IPS-18c (cell line): ENCODE results near the gene ATP7B.
"Not testable (repeated sequence)": the region's sequence is repeated elsewhere in the genome, so short reads cannot be mapped to it uniquely, and the experiment has no call there.

ENCODE experiments used
- H3K4me3 ChIP-seq: 2 replicates; pipeline ENCODE4 v1.7.0; 2013; ENCODE audit warnings: low read depth, mild to moderate bottlenecking, low read length, moderate library complexity; ENCODE audit not compliant: insufficient read depth
- H3K9me3 ChIP-seq: one replicate; pipeline ENCODE4 v1.6.1; 2013; ENCODE audit warnings: mild to moderate bottlenecking, low read length, moderate library complexity; ENCODE audit not compliant: control insufficient read depth, insufficient read depth

The ATP7B gene

DNA sequence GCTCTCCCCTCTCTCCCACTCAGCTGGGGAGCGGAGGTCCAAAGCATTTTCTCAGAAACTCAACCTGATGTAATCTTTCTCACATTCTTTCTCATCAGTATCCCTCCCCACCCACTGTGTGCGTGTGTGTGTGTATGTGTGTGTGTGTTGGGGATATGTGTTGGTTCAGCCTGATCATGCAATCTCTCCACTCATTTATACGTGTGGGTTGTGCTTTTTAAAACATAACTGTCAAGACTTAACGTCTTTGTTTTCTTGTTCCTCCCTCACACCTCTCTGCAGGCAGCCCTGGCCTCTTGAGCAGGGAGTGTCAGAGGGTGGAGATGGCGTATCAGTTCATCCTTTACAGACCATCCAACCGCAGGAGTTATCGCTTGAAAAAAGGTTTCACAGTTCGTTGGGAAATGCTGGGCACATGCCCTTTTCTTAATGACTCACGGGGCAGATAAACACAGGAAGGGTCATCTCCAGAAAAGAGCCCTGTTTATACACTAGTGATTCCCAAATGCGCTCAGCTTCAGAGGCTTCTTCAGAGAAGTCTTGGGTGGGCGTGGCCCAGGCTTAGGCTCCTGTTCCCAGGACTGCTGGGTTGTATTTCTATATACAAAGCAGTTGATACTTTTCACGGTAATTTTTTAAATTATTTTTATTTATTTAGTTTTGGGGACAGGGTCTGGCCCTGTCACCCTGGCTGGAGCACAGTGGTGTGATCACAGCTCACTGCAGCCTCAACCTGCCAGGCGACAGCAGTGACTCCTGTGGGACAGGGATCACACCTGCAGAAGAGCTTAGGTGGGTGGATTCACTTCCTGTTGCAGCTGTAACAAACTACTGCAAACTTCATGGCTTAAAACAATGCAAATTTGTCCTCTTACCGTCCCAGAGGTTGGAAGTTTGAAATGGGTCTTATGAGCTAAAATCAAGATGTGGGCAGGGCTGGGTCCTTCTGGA, 89.2 kb downstream of the ATP7B start:
- Histone ChIP-seq H3K9me3 (no peaks in the 10 kb centered on the region), H3K4me3 (no peak overlapping the region)

DNA sequence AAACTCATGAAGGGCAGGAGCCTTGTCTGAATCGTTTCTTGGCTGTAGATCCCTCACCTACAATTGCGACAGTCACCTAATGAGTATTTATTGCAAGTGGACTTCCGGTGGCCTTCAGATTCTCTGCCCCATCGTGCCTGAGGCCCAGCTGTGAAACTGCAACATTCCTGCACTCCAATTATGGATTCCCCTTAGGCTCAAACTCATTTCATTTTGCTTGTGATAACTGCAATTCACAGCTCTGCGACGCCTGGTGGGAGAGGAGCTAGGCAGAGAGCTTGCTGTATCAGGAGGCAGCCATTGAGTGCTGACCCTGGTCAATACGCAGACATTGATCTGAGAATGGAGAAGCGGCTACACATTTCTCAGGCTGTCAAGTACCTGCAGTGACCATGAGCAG, 90.5 kb downstream of the ATP7B start:
- no peak overlapping the region for H3K4me3 ChIP-seq
- no peaks in the 10 kb centered on the region for H3K9me3 ChIP-seq

DNA sequence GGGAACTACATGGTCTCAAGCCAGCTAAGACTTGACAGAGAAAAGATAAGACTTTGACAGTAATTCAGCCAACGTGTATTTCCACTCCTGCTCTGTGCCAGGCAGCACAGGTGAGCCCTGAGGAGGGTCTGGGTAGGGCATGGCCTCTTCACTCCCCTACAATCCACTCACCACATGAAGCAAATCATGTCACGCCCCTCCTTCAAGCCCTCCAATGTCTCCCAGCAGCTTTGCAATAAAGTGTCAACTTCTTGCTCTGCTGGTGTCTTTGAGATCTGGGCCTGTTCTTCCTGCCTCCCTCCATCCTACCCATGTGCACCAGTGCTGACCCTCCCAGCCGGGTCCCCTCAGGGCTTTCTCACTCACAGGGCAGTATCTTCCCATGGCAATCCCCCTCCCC, 91.0 kb downstream of the ATP7B start:
- Histone ChIP-seq H3K9me3 (no peaks in the 10 kb centered on the region), H3K4me3 (no peak overlapping the region)

DNA sequence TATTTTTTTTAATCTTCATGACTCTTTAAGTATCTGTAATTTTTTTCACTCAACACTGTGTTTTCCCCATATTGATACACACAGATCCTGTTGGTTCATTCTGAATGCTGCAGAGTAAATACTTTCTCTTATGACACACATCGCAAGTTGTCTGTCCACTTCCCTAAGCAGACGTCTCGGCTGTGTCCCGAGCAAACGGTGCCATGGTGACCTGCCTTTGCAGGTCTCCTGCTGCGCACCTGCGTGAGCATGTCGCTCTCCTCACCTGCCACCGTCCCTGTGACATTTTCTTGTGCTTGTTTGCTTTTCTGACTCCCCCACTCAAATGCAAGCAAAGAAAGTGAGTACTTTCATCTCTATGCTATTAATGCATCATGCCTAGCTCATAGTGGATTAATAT, 91.7 kb downstream of the ATP7B start:
- Histone ChIP-seq H3K4me3 (no peak overlapping the region), H3K9me3 (no peaks in the 10 kb centered on the region)

DNA sequence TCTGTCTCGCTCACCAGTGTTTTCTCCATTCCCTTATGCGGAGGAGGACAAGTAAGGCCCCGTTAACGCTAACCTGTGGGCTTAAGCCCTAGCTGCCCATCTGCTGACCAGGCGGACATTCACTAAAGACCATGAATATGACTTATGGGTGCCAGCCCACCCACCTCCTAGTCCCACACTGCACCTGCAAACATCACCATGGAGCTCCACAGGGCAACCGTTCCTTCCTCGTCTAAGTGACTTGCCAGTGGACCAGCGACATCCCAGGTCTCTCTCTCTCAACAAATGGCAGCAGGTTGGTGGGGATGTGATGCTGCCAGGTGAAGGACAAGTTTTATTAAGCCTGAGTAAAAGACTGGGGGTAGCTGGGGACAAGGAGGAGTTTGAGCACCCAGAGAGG, 94.3 kb downstream of the ATP7B start:
- no peaks in the 10 kb centered on the region for H3K9me3 ChIP-seq
- no peak overlapping the region for H3K4me3 ChIP-seq

DNA sequence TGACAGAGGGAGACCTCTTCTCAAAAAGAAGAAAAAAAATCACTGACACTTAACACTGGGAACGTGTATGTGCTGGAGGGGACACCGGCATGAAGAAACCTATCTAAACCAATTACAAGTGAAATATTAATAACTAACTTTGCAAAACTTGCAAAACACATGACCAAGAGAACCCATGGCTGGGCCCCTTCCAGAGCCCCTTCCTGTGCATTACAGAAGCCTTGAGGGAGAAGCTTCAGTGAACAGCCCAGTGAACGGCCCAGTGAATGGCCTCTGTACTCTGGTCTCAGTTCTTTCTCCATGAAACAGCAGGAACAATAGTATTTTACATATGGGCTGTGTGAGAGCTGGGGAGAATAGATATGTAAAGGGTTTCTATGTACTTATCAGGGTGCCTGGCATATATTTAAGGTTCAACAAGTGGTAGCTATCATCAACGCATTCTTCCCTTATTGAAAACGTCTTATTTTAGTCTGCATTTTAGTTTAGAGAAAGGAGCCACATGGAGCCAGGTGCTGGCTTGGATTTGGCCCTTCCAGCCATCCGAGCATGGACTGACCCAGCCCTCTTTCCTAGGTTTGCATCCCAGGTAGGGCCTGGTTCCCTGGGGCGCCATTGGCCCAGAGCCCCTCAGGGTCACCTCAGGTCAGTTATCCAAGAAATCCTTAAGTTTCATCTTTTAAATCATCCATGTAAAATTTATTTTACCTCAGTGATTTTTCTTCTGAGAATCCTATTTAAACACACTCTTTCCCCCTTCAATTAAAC, 95.0 kb downstream of the ATP7B start:
- Histone ChIP-seq H3K9me3 (no peaks in the 10 kb centered on the region), H3K4me3 (no peak overlapping the region)

DNA sequence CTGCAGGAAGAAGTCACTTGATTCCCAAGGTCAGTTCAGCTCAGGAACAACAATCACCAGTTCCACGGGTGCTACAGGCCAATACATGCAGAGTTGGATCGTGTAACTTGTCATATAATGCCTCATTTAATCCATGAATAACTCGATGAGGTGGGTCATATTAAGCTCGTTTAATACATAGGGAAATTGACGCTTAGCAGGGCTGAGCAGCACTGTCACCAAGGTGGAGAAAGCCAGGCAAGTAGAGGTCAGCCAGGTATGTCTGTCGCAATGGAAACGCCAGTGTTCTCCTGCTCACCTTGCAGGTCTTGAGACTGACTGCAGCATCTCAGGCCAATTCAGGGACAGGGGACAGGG, 97.1 kb downstream of the ATP7B start:
- Histone ChIP-seq H3K9me3 (no peaks in the 10 kb centered on the region), H3K4me3 (no peak overlapping the region)

DNA sequence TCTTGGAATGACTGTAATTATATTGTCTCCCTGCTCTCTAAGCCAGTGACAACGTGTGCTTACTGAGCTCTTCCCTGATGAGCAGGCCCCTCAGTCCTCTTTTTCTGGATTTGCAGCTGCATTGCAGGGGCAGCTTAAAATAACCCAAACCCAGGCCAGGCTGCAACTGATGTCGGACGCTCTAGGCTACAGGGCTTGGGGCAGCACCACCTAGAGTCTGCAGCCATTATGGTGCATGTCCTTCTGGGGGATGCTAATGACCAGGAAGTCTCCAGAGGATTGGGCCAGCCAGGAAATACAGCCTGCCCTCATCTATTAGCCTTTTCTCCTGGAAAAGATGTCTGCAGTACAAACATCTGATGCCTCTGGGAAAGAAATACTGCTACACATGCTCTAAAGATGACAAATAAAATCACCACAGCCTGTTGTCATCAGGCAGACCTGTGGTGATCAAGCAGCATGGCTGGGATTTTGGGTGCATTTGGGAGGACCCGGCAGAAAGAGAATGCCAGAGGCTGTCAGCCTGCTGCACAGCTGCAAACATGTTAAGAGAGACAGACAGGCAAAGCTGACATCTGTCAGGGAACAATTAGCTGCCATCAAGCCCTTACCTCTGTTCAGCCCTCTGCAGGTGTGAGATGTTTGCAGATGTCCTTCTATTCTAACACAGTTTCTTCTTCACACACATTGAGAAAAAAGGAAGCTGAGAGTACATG, 97.7 kb downstream of the ATP7B start:
- no peaks in the 10 kb centered on the region for H3K9me3 ChIP-seq
- no peak overlapping the region for H3K4me3 ChIP-seq

DNA sequence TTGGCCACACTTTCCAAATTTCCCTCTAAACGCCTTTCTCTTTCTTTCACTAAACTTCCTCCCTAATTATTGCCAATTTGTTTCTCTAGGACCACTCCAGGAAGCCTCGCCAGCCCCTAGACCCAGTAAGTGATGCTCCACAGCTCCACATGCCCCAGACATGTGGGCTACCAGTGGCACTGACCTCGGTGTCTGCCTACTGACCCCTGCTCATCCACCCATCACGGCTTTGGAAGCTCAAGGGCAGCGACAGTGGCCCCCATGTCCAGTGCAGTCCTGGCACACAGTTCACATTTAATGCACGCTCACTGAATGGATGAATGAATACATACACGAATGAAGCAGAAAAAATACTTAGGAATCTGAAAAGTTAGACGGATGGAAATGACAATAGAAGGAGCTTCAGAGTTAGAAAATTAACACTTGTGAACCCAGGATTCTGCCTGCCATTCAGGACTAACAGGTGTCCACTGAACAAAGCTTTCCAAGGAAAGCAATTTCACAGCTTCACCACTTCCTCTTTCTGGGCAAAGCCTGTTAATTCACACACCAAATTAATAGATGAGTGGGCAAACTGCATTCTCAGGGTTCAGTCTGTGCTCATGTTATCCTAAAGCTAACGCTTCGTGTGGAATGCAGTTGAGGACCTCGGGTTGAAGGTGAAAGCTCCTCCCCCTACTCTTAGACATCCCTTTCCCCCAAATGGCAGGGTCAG, 98.6 kb downstream of the ATP7B start:
- Histone ChIP-seq H3K9me3 (no peaks in the 10 kb centered on the region), H3K4me3 (no peak overlapping the region)

DNA sequence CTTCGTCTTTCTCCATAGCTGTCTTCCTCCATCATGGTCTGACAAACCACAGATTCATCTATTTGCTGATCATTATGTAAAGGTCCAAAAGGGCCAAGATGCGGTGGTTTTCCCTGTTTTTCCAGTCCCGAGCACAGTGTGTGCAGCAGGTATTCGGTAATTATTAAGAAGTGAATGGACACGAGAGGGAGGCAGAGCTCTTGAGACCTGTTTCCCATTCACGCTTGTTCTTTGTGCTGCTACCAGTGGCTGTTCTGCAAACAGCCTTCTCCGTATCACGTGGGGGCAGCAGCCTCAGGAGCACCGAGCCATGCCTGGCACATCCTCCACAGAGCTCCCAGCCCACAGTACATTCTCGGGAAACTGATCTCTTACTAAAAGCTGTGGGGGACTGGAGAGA, 99.2 kb downstream of the ATP7B start:
- no peak overlapping the region for H3K4me3 ChIP-seq
- no peaks in the 10 kb centered on the region for H3K9me3 ChIP-seq

DNA sequence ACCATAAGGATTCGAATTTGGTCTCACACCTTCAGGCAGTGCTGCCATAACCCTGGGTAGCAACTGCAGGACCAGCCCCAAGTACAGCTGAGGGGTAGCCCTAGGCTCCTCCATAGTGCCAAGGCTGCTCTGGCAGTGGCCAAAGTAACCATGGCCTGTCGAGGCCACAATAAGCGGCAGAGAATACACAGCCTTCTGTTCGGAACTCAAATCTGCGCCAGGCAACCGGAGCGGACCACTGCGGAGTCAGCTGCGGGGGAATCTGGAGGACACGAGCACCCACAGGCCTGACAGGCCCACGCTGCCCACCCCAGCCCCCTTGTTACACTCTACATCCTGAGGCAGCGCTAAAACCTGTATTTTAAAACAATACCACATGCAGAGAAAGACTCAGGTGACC, 100.7 kb downstream of the ATP7B start:
- Histone ChIP-seq H3K9me3 (no peaks in the 10 kb centered on the region), H3K4me3 (no peak overlapping the region)

DNA sequence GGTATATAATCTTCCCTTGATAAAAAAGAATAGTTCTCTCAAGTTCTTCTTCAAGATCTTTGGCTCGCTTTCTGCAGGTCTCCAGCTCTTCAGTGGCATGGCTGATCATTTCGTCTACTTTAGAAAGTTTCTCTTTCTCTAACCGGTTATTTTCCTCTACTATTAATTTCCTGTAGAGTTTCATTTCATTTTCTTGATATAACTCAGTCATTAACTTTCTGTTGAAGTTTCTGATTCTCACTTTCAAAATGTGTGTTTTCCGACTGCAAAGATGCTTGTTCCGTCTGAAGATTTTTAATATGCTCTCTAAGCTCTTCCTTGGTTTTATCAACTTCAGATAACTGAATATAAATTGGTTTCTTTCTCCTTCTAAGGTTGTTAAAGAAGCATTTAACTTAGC, 102.0 kb downstream of the ATP7B start:
- not testable (repeated sequence) for H3K4me3 ChIP-seq, H3K9me3 ChIP-seq

DNA sequence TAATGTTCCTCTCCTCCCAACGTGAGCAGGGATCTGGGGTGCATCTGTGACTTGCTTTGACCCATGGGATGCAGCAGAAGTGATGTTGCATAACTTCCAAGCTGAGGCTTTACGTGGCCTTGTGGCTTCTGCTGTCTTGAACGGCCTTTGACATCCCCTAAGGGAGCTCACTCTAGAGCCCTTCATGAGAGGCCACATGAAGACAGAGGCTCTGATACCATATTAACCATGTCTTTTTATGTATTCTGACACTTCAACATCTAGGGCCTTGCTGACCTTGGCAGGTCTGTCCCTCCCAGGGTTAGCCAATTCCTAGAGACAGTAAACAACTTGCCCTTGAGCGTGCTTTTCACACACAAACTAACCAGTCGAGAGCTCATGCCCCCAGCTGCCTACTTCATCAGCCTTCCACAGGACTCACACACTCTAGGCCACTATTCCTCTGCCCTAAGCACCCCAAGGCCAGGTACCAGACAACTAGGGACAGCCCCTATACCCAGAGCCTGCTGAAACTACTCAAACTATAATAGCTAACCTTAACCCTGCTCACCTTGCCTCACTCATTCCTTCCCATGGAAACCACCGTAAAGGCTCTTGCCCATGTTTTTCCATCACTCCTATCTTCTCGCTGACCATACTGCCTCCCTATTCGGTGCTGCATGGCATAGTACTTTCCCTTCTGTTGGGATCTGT, 104.1 kb downstream of the ATP7B start:
- no peak overlapping the region for H3K4me3 ChIP-seq
- H3K9me3 ChIP-seq = no peaks in the 10 kb centered on the region

DNA sequence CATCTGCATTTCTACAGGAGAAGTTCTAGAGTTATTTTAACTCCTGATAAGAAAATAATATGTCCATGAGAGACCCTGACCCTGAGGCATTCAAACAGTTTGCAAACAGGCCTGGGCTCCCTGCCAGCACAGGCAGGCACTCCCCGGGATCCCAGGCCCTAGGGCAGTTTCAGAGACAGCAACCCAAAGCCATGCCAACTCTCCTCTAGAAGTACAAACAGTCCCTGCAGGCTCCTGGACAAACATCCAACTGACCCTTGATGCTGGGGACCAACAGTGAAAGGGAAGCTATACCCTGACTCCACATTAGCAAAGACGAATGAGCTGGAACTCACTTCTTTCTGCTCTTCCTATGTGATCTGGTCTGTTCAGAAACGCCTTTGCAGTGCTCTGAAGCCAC, 104.7 kb downstream of the ATP7B start:
- H3K4me3 ChIP-seq = no peak overlapping the region
- no peaks in the 10 kb centered on the region for H3K9me3 ChIP-seq

DNA sequence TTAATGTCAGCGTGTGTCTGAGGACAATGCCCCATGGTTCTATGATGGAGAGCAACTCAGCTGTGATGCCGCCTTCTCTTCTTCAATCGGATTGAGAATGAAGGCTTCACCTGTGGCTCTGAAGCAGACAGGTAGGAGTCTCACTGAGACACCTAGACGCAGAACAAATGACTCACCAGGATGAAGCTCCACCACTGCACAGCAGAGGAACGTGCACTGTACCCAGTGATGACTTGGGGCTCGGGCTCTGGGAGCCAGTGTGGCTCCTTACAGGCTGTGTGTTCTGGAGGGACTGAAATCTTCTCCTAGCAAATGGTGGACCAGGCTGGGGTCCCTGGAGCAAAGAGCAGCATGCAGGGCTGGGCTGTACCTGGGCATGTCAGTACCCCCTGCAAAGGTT, 105.5 kb downstream of the ATP7B start:
- H3K9me3 ChIP-seq = no peaks in the 10 kb centered on the region
- H3K4me3 ChIP-seq = no peak overlapping the region; the same call in 1 of the 2 replicates

DNA sequence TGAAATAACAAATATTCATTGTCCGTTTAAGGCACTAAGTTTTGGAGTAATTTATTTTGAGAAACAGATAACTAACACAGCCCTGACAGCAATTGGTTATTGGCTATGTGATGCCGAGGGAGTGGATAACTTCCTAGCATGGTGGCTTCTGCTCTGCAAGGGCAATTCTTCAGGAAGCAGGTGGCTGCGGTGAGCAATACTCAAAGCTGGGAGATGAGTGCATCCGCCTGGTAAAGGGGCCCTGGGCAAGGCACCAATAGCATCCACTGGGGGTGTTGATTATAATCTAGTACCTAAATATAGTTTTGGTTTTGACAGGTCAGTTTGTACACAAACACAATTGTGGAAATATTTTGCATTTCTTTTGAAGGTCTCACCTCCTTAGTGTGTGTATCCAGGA, 108.5 kb downstream of the ATP7B start:
- Histone ChIP-seq H3K9me3 (no peaks in the 10 kb centered on the region), H3K4me3 (no peak overlapping the region)

DNA sequence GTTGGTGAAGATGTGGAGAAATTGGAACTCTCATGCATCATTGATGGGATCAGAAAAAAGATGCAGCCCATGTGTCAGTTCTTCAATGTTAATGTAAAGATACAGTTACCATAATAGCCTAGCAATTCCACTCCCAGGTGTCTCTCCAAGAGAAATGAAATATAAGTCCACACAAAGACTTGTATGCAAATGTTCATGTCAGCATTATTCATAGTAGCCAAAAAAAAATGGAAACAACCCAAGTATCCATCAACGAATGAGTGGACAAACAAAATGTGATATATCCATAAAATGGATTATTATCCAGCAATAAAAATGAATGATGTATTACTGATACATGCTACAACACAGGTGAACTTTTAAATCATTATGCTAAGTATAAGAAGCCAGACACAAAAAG, 110.8 kb downstream of the ATP7B start:
- no peak overlapping the region for H3K4me3 ChIP-seq

More for the DNA sequence above, 110.8 kb downstream of the ATP7B start:
- peaks cover 2% of the 10 kb centered on the region for H3K9me3 ChIP-seq
